ENCODE measurements around the gene MYOD1.

The MYOD1 gene

GRCh38 chr11:17750013-17750800 lies 30.8 kb downstream of the MYOD1 start:
- no peak for DNase-seq (ENCODE audit: low read depth in 2 of 2)

GRCh38 chr11:17750801-17751165 lies 31.4 kb downstream of the MYOD1 start:
- DNase-seq (ENCODE audit: low read depth in 2 of 2), result no peak

- no peak for DNase-seq (ENCODE audit: low read depth in 2 of 2)
Measured at GRCh38 chr11:17751558-17751957, 32.2 kb downstream of the MYOD1 start.

- DNase-seq (ENCODE audit: low read depth in 2 of 2), result no peak
Measured at GRCh38 chr11:17752144-17752543, 32.8 kb downstream of the MYOD1 start.

GRCh38 chr11:17753153-17753552 lies 33.8 kb downstream of the MYOD1 start:
- DNase-seq (ENCODE audit: low read depth in 2 of 2), result no peak

GRCh38 chr11:17753641-17754040 lies 34.3 kb downstream of the MYOD1 start:
- no peak for DNase-seq (ENCODE audit: low read depth in 2 of 2)

- no peak for DNase-seq (ENCODE audit: low read depth in 2 of 2)
Measured at GRCh38 chr11:17755891-17756290, 36.5 kb downstream of the MYOD1 start.

GRCh38 chr11:17760102-17761029 lies 41.0 kb downstream of the MYOD1 start:
- DNase-seq (ENCODE audit: low read depth in 2 of 2), result peak in 1 of 2 experiments; percentile 11

GRCh38 chr11:17762309-17762974 lies 43.1 kb downstream of the MYOD1 start:
- no peak for DNase-seq (ENCODE audit: low read depth in 2 of 2)

- DNase-seq (ENCODE audit: low read depth in 2 of 2), result no peak
Measured at GRCh38 chr11:17763244-17763643, 43.9 kb downstream of the MYOD1 start.

GRCh38 chr11:17763703-17764102 lies 44.3 kb downstream of the MYOD1 start:
- no peak for DNase-seq (ENCODE audit: low read depth in 2 of 2)

GRCh38 chr11:17764446-17765218 lies 45.3 kb downstream of the MYOD1 start:
- DNase-seq (ENCODE audit: low read depth in 2 of 2), result no peak

- no peak for DNase-seq (ENCODE audit: low read depth in 2 of 2)
Measured at GRCh38 chr11:17765356-17766072, 46.1 kb downstream of the MYOD1 start.

GRCh38 chr11:17766073-17766359 lies 46.6 kb downstream of the MYOD1 start:
- no peak for DNase-seq (ENCODE audit: low read depth in 2 of 2)

- no peak for DNase-seq (ENCODE audit: low read depth in 2 of 2)
Measured at GRCh38 chr11:17766590-17766989, 47.2 kb downstream of the MYOD1 start.

- DNase-seq (ENCODE audit: low read depth in 2 of 2), result no peak
Measured at GRCh38 chr11:17767301-17767885, 48.0 kb downstream of the MYOD1 start.

GRCh38 chr11:17767914-17768313 lies 48.5 kb downstream of the MYOD1 start:
- no peak for DNase-seq (ENCODE audit: low read depth in 2 of 2)

GRCh38 chr11:17768547-17768946 lies 49.2 kb downstream of the MYOD1 start:
- no peak for DNase-seq (ENCODE audit: low read depth in 2 of 2)

GRCh38 chr11:17769218-17769617 lies 49.8 kb downstream of the MYOD1 start:
- DNase-seq (ENCODE audit: low read depth in 2 of 2), result no peak

- peak in 1 of 2 experiments; percentile 6 for DNase-seq (ENCODE audit: low read depth in 2 of 2)
Measured at GRCh38 chr11:17770048-17770652, 50.8 kb downstream of the MYOD1 start.

Data from stimulated activated CD4-positive, alpha-beta T cell treated with anti-CD3 and anti-CD28 coated beads, Interleukin-12 subunit alpha, Interleukin-12 subunit beta, amount 100 ng/mL, for 24 hours (primary cell).